Activated CD4-positive, alpha-beta T cell treated with anti-CD3 and anti-CD28 coated beads for 4 hours (primary cell): ENCODE data around the gene VEGFC.

Source experiments
- DNase-seq, 2 donors: peaks; one replicate each; pipeline ENCODE4 v3.0.0-alpha.2; 2020

Gene VEGFC

GRCh38 chr4:176792326-176793059 is at the start of gene VEGFC:
Gene VEGFC (minus strand): TSS chr4:176792922. CDS start chr4:176792311, 611 bp downstream.
- DNase-seq: no peak

- DNase-seq: no peak
Observed at GRCh38 chr4:176841711-176842112, 49.0 kb upstream of the VEGFC start.

- no peak for DNase-seq
Observed at GRCh38 chr4:176840166-176840565, 47.4 kb upstream of the VEGFC start.

- DNase-seq: no peak
Observed at GRCh38 chr4:176839656-176840055, 46.9 kb upstream of the VEGFC start.

GRCh38 chr4:176838601-176839433 is 46.1 kb upstream of the VEGFC start:
- DNase-seq: no peak

GRCh38 chr4:176837169-176837895 is 44.6 kb upstream of the VEGFC start:
- no peak for DNase-seq

GRCh38 chr4:176834531-176834930 is 41.8 kb upstream of the VEGFC start:
- DNase-seq: no peak

- no peak for DNase-seq
Observed at GRCh38 chr4:176833400-176834175, 40.9 kb upstream of the VEGFC start.

GRCh38 chr4:176830971-176831370 is 38.2 kb upstream of the VEGFC start:
- no peak for DNase-seq

GRCh38 chr4:176825586-176825985 is 32.9 kb upstream of the VEGFC start:
- DNase-seq: no peak

GRCh38 chr4:176824645-176825366 is 32.1 kb upstream of the VEGFC start:
- no peak for DNase-seq

- no peak for DNase-seq
Observed at GRCh38 chr4:176818531-176818930, 25.8 kb upstream of the VEGFC start.

GRCh38 chr4:176817204-176817603 is 24.5 kb upstream of the VEGFC start:
- no peak for DNase-seq

GRCh38 chr4:176814770-176815169 is 22.0 kb upstream of the VEGFC start:
- DNase-seq: no peak

GRCh38 chr4:176810481-176811249 is 17.9 kb upstream of the VEGFC start:
- DNase-seq: no peak

- DNase-seq: no peak
Observed at GRCh38 chr4:176806778-176807375, 14.2 kb upstream of the VEGFC start.

GRCh38 chr4:176805155-176805554 is 12.4 kb upstream of the VEGFC start:
- DNase-seq: no peak

- DNase-seq: no peak
Observed at GRCh38 chr4:176800891-176801534, 8.3 kb upstream of the VEGFC start.

- DNase-seq: no peak
Observed at GRCh38 chr4:176799653-176800052, 6.9 kb upstream of the VEGFC start.

GRCh38 chr4:176798540-176798939 is 5.8 kb upstream of the VEGFC start:
- no peak for DNase-seq
